DND-41 (cell line): ENCODE data around the gene TMCO4.

Experiments used
- ATAC-seq: fragments of 200-7000 bp; cut with Tn5 transposase; 3 replicates; pipeline ENCODE4 v1.9.1; 2021; ENCODE audit warnings: low read depth; ENCODE audit not compliant: insufficient read depth
- DNase-seq: peaks from one replicate; pipeline ENCODE4 v3.0.0-alpha.2; 2020
- H2AFZ ChIP-seq: 2 replicates; pipeline ENCODE4 v1.6.0; 2012; ENCODE audit warnings: low read depth, low read length
- H3K27ac ChIP-seq: 2 replicates; pipeline ENCODE4 v1.5.1; 2012; ENCODE audit warnings: low read length, inconsistent platforms
- H3K27me3 ChIP-seq: fragments of 200-600 bp; sonication (generic); 2 replicates; pipeline ENCODE4 v1.6.0; 2012; ENCODE audit warnings: low read length, mild to moderate bottlenecking, inconsistent platforms; ENCODE audit not compliant: insufficient read depth, poor library complexity
- H3K36me3 ChIP-seq: 2 replicates; pipeline ENCODE4 v1.5.1; 2012; ENCODE audit warnings: low read length, inconsistent platforms; ENCODE audit not compliant: insufficient read depth
- H3K4me1 ChIP-seq: 2 replicates; pipeline ENCODE4 v1.5.1; 2012; ENCODE audit warnings: mild to moderate bottlenecking, low read length; ENCODE audit not compliant: insufficient read depth
- H3K4me2 ChIP-seq: 2 replicates; pipeline ENCODE4 v1.6.0; 2012; ENCODE audit warnings: mild to moderate bottlenecking, moderate library complexity, low read length, inconsistent platforms; ENCODE audit not compliant: insufficient read depth
- H3K4me3 ChIP-seq, 2 experiments: fragments of 200-600 bp in 1 of 2; shearing (Covaris generic) in 1 of 2; 2 replicates each; pipeline ENCODE4 v1.5.1; 2012 to 2016; ENCODE audit warnings: inconsistent platforms in 2 of 2, low read length in 2 of 2, mild to moderate bottlenecking in 2 of 2, low read depth in 1 of 2, moderate library complexity in 1 of 2
- H3K79me2 ChIP-seq: 2 replicates; pipeline ENCODE4 v1.6.0; 2012; ENCODE audit warnings: low read length, inconsistent platforms; ENCODE audit not compliant: insufficient read depth
- H3K9ac ChIP-seq: 2 replicates; pipeline ENCODE4 v1.6.0; 2012; ENCODE audit warnings: low read depth, mild to moderate bottlenecking, inconsistent platforms, low read length, moderate library complexity
- H3K9me3 ChIP-seq: 2 replicates; pipeline ENCODE4 v1.5.1; 2012; ENCODE audit warnings: low read length, moderate library complexity, mild to moderate bottlenecking, inconsistent platforms; ENCODE audit not compliant: insufficient read depth, severe bottlenecking
- H4K20me1 ChIP-seq: 2 replicates; pipeline ENCODE4 v1.6.0; 2012; ENCODE audit warnings: low read length; ENCODE audit not compliant: insufficient read depth
- EZH2 ChIP-seq: IDR thresholded peaks from 3 replicates; pipeline ENCODE4 v1.6.1; 2012; ENCODE audit warnings: borderline replicate concordance, low read depth, mild to moderate bottlenecking, moderate library complexity, low read length, inconsistent platforms; ENCODE audit not compliant: severe bottlenecking
- TF ChIP-seq, protein P1 (sequence below): IDR thresholded peaks from 2 replicates; pipeline ENCODE4 v1.5.1; 2012; ENCODE audit warnings: borderline replicate concordance, low read length, moderate library complexity, mild to moderate bottlenecking; ENCODE audit not compliant: poor library complexity, severe bottlenecking; ENCODE audit errors: extremely low read depth

Gene TMCO4

DNA sequence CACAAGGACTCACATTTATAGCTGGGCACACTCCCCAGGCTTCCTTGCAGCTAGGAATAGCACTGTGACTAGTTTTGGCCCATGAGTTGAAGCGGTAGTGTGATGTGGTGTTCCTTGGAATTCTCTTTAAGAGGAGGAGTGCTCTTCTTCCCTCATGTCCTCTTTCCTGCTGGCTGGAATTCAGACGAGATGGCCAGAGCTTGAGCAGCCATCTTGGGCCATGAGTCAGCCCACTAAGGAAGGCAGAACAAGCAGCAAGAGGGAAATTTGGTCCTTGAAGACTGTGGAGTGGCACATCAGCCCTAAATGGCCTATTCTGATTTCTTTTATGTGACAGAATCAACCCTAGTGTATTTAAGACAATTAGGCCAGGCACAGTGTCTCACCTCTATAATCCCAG lies 115.0 kb downstream of the TMCO4 start:
- no peak overlapping the region for H3K4me2 ChIP-seq
- no peaks in the 10 kb centered on the region for H3K27me3 ChIP-seq
- no peak overlapping the region for H3K9ac ChIP-seq
- no peaks in the 10 kb centered on the region for H3K36me3 ChIP-seq
- H3K4me1 ChIP-seq, result no peaks in the 10 kb centered on the region
- DNase-seq, result no peak
- no peak for ATAC-seq
- TF ChIP-seq EZH2, result no peak
- TF ChIP-seq, protein P1, sequence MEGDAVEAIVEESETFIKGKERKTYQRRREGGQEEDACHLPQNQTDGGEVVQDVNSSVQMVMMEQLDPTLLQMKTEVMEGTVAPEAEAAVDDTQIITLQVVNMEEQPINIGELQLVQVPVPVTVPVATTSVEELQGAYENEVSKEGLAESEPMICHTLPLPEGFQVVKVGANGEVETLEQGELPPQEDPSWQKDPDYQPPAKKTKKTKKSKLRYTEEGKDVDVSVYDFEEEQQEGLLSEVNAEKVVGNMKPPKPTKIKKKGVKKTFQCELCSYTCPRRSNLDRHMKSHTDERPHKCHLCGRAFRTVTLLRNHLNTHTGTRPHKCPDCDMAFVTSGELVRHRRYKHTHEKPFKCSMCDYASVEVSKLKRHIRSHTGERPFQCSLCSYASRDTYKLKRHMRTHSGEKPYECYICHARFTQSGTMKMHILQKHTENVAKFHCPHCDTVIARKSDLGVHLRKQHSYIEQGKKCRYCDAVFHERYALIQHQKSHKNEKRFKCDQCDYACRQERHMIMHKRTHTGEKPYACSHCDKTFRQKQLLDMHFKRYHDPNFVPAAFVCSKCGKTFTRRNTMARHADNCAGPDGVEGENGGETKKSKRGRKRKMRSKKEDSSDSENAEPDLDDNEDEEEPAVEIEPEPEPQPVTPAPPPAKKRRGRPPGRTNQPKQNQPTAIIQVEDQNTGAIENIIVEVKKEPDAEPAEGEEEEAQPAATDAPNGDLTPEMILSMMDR, result no peak
- no peak overlapping the region for H3K4me3 ChIP-seq
- H4K20me1 ChIP-seq, result 0 out of 2 replicates have a peak, but pooled peaks cover 5% of the 10 kb centered on the region
- peaks cover 4% of the 10 kb centered on the region for H3K9me3 ChIP-seq
- no peak overlapping the region for H3K27ac ChIP-seq
- H2AFZ ChIP-seq, result no peak overlapping the region
- H3K79me2 ChIP-seq, result no peaks in the 10 kb centered on the region

DNA sequence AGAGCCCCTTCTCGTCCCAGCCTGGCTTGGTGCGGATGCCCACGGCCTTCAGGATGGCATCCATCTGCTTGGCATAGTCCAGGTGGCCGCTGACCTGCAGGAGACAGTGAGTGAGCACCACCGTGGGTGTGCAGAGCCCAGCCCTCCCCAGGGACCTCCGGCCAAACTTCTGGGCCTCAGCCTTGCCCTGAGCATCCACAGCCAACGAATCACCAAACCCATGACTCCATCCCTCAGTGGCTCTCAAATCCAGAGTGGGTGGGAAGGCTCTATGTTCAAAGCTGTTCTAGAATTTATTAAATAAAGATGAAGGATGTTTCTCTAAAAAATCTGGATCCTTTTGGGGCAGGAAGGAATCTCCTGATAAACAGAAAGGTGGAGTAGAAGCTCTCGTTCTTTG lies 116.4 kb downstream of the TMCO4 start:
- H4K20me1 ChIP-seq, result 0 out of 2 replicates have a peak, but pooled peaks cover 5% of the 10 kb centered on the region
- H3K4me3 ChIP-seq, result no peak overlapping the region
- ATAC-seq (no peak), DNase-seq (no peak)
- no peaks in the 10 kb centered on the region for H3K36me3 ChIP-seq
- no peaks in the 10 kb centered on the region for H3K9me3 ChIP-seq
- H3K27me3 ChIP-seq, result no peaks in the 10 kb centered on the region
- no peak overlapping the region for H3K27ac ChIP-seq
- H3K4me2 ChIP-seq, result no peak overlapping the region
- no peaks in the 10 kb centered on the region for H3K4me1 ChIP-seq
- TF ChIP-seq EZH2, result no peak
- TF ChIP-seq, protein P1, result no peak
- no peaks in the 10 kb centered on the region for H3K79me2 ChIP-seq
- no peak overlapping the region for H2AFZ ChIP-seq
- H3K9ac ChIP-seq, result no peak overlapping the region

DNA sequence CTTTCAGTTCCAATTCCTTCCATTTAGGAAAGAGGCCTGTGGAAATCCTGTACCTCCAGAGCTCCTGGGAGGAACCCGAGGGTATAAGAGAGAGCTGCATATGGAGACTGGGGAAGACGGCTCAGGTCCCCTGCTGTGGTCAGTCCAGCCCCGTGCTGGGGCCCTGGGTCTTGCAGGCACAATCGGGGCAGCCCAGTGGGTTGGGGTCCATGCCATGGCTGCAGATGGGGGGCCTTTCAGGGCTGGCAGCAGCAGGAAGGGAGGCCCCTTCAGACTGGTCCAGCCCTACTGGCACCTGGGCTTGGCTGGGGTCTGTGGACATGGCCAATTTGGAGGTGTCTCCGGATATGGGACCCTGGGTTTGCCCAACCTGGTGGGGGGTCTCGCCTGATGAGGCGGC lies 116.8 kb downstream of the TMCO4 start:
- 0 out of 2 replicates have a peak, but pooled peaks cover 5% of the 10 kb centered on the region for H4K20me1 ChIP-seq
- H3K27ac ChIP-seq, result no peak overlapping the region
- DNase-seq (no peak), ATAC-seq (no peak)
- H3K9me3 ChIP-seq, result no peaks in the 10 kb centered on the region
- no peak overlapping the region for H3K4me3 ChIP-seq
- H3K4me2 ChIP-seq, result no peak overlapping the region
- no peaks in the 10 kb centered on the region for H3K27me3 ChIP-seq
- no peak overlapping the region for H3K9ac ChIP-seq
- H3K36me3 ChIP-seq, result no peaks in the 10 kb centered on the region
- H3K4me1 ChIP-seq, result no peaks in the 10 kb centered on the region
- H3K79me2 ChIP-seq, result no peaks in the 10 kb centered on the region
- no peak overlapping the region for H2AFZ ChIP-seq
- no peak for TF ChIP-seq EZH2
- TF ChIP-seq, protein P1, result no peak

DNA sequence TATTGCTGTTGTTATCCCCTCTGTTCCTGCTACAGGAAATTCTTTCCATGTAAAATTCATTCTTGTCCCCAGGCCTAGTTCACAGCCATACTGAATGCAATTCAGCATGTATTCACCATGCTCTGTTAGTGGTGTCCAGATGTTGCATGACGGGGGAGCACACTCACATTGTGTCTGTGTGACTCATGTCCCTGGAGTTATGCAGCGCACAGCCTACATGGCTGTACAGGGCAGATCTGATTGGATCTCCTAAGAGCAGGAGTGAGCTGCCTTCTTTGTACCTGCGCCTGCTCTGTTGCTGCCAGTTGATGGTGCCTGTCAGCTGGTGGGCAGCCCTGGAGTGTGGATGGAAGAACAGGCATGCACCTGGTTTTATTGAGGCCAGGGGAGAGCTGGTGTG lies 117.5 kb downstream of the TMCO4 start:
- Histone ChIP-seq H3K9ac (no peak overlapping the region), H3K27me3 (no peaks in the 10 kb centered on the region), H3K36me3 (no peaks in the 10 kb centered on the region), H2AFZ (no peak overlapping the region), H3K79me2 (no peaks in the 10 kb centered on the region), H4K20me1 (0 out of 2 replicates have a peak, but pooled peaks cover 5% of the 10 kb centered on the region), H3K9me3 (no peaks in the 10 kb centered on the region), H3K4me3 (no peak overlapping the region), H3K4me1 (no peaks in the 10 kb centered on the region), H3K4me2 (no peak overlapping the region), H3K27ac (no peak overlapping the region)
- ATAC-seq (no peak), DNase-seq (no peak)
- TF ChIP-seq, protein P1, result no peak
